Kidney (tissue), 14 donors: Measurements from ENCODE around the gene SMAD6. TPM values are rescaled to one million over a fixed set of nuclear protein-coding genes. Genes with fewer than 3 reads are reported as not detected.
A peak's percentile ranks its signal among the peaks of the same experiment; 100 is the strongest.

Source experiments
- DNase-seq, 5 donors: peaks; one replicate each; pipeline ENCODE4 v3.0.0-alpha.2; 2013 to 2020
- FAIRE-seq: peaks from 2 replicates; lab custom pipeline; 2012; peaks lifted over from hg19 to GRCh38; lab: Jason Lieb, UNC
- H3K27ac ChIP-seq, 2 donors: one replicate each; pipeline ENCODE4 v1.7.0; 2013; ENCODE audit warnings: low read depth in 2 of 2, low read length in 2 of 2, inconsistent platforms in 1 of 2
- H3K27me3 ChIP-seq: one replicate; pipeline ENCODE4 v1.7.1; 2013; ENCODE audit warnings: low read length, inconsistent platforms; ENCODE audit not compliant: control insufficient read depth, insufficient read depth
- H3K36me3 ChIP-seq, 3 donors: one replicate each; pipeline versions ENCODE4 v1.7.0 to v1.7.1; 2013; ENCODE audit warnings: low read length in 3 of 3, control low read depth in 1 of 3, inconsistent platforms in 1 of 3; ENCODE audit not compliant: insufficient read depth in 3 of 3, control insufficient read depth in 2 of 3
- H3K4me1 ChIP-seq, 3 donors: one replicate each; pipeline versions ENCODE4 v1.7.0 to v1.7.1; 2013; ENCODE audit warnings: low read length in 3 of 3, inconsistent platforms in 1 of 3, low read depth in 1 of 3; ENCODE audit not compliant: control insufficient read depth in 2 of 3, insufficient read depth in 2 of 3
- H3K4me3 ChIP-seq, 3 donors: one replicate each; pipeline versions ENCODE4 v1.7.0 to v1.8.1; 2013; ENCODE audit warnings: low read length in 3 of 3, control low read depth in 1 of 3, inconsistent platforms in 1 of 3
- H3K9ac ChIP-seq, 3 donors: one replicate each; pipeline versions ENCODE4 v1.7.0 to v1.7.1; 2013; ENCODE audit warnings: low read length in 3 of 3, control low read depth in 1 of 3, inconsistent platforms in 1 of 3
- H3K9me3 ChIP-seq, 3 donors: one replicate each; pipeline versions ENCODE4 v1.7.0 to v1.7.1; 2013; ENCODE audit warnings: low read length in 3 of 3, control low read depth in 1 of 3, inconsistent platforms in 1 of 3; ENCODE audit not compliant: control insufficient read depth in 2 of 3, insufficient read depth in 1 of 3
- intact Hi-C: fragments of 100-400 bp; cut with DNase I; formaldehyde crosslinking; loops from one replicate; pipeline ENCODE4 v1.11.1; 2022
- polyA plus RNA-seq: library from polyadenylated mRNA; stranded (reverse); fragments of 350-450 nt; fragmentation: Illumina TruSeq; extraction: RNeasy Lipid Tissue Mini Kit (QIAGEN cat#74804); gene quantifications from one replicate; pipeline ENCODE4 v1.2.3, GENCODE V29; 2014; ENCODE audit warnings: low read depth, low replicate concordance; ENCODE audit not compliant: insufficient read depth
- total RNA-seq: library from RNA; stranded (reverse); fragmentation: NEBNext Ultra II Directional; extraction: Animal tissue kit (Norgen Biotek cat#: 25700); gene quantifications from one replicate; pipeline ENCODE4 v1.2.1, GENCODE V29; 2021
- TF ChIP-seq, protein P1 (sequence below): IDR thresholded peaks from 3 replicates; pipeline ENCODE4 v1.5.1; 2012; ENCODE audit warnings: mild to moderate bottlenecking, moderate library complexity, borderline replicate concordance; ENCODE audit not compliant: insufficient read depth; ENCODE audit errors: extremely low read depth
- donor health status: control.
- donor health status: control.
- donor health status: control.
- donor health status: control.
- donor health status: control.
- donor health status: DM: yes; HTN: yes; CAD: no.
- donor health status: Normal renal cell carcinoma (clear cell type).

SMAD6 gene
- total and polyA plus RNA-seq, 2 donors from 2014 or later = 15.4 to 23.0 TPM

DNA sequence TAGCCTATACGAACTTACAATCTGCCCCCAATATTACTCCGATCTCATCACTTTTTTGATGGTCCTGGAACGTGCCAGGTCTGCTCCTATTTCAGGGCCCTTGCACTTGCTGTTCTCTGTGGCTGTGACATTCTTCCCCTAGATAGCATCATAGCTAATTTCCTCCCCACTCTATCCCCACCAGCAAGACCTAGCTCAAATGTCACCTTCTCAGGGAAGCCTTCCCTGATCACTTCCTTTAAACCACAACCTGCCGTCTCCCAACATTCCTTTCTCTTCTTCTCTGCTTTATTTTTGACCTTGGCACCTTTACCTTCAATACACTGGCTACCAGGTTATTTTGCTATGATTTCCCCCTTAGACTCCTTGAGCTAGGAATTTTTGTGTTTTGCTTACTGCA, 5.3 kb upstream of the SMAD6 start:
- Histone ChIP-seq H3K4me3 (no peak overlapping the region), H3K27me3 (no peaks in the 10 kb centered on the region), H3K9ac (no peak overlapping the region), H3K36me3 (no peaks in the 10 kb centered on the region), H3K27ac (no peak overlapping the region), H3K4me1 (peaks cover 0 to 3% (median 3%) of the 10 kb centered on the region in 3 donors), H3K9me3 (no peaks in the 10 kb centered on the region)
- intact Hi-C loops = loop anchor here (10.0 kb wide), 1 partner anchor 72 kb away; no protein-coding TSS in a partner anchor
- no peak for DNase-seq
- FAIRE-seq = no peak
- TF ChIP-seq, protein P1, sequence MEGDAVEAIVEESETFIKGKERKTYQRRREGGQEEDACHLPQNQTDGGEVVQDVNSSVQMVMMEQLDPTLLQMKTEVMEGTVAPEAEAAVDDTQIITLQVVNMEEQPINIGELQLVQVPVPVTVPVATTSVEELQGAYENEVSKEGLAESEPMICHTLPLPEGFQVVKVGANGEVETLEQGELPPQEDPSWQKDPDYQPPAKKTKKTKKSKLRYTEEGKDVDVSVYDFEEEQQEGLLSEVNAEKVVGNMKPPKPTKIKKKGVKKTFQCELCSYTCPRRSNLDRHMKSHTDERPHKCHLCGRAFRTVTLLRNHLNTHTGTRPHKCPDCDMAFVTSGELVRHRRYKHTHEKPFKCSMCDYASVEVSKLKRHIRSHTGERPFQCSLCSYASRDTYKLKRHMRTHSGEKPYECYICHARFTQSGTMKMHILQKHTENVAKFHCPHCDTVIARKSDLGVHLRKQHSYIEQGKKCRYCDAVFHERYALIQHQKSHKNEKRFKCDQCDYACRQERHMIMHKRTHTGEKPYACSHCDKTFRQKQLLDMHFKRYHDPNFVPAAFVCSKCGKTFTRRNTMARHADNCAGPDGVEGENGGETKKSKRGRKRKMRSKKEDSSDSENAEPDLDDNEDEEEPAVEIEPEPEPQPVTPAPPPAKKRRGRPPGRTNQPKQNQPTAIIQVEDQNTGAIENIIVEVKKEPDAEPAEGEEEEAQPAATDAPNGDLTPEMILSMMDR = no peak

DNA sequence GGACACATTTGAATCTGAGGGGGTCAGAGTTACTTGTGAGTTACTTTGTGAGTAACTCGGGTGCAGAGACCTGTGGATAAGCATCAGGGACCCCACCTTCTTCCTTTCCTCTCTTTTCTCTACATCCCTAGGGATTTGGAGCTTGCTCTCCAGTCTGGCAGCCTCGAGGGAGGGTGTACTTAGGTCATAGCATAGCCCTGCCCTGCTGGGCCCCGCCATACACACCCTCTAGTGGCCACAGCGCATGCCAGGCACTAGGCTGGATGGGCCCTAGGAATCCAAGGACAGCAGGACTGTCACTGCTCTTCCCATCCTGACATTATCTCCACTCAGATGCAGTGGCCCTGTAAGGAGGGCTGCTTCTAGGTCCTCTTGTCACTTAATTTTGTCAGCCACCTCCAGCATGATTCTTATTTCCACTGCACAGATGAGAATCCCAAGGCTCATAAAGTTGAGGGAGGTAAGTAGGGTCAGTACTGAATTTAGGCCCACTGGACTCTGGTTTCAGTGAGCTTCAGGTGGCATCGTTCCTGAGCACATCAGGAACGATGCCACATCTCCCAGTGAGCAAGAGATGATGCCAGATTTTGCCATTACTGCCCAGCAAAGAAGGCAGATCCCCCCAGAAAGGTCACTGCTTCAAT, 3.6 kb upstream of the SMAD6 start:
- H3K4me1 ChIP-seq = peaks cover 0 to 3% (median 3%) of the 10 kb centered on the region in 3 donors
- intact Hi-C loops = loop anchor here (10.0 kb wide), 1 partner anchor 74 kb away; no protein-coding TSS in a partner anchor
- TF ChIP-seq, protein P1 = peak; percentile 89
- no peak overlapping the region for H3K9ac ChIP-seq
- H3K9me3 ChIP-seq = no peaks in the 10 kb centered on the region
- no peaks in the 10 kb centered on the region for H3K36me3 ChIP-seq
- no peak overlapping the region for H3K4me3 ChIP-seq
- no peaks in the 10 kb centered on the region for H3K27me3 ChIP-seq
- FAIRE-seq (no peak), DNase-seq (peak; percentile 75 to 84 (median 81))
- no peak overlapping the region for H3K27ac ChIP-seq

DNA sequence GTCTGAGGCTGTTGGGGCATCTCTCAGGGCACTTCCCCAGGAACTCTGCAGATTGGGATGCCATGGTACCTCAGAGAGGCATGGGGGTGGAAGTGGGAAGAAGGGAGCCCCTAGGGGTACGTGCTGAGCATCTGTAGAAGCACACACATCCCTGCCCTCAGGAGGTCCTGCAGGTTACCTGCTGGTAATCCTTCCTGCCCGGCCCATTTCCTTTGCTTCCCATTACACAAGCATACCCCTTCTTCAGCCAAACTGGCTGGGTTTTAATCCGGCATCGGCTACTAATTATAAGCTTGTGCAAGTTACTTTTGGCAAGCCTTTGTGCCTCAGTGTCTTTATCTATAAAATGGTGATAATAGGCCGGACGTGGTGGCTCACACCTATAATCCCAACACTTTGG, 3.1 kb upstream of the SMAD6 start:
- DNase-seq = no peak
- FAIRE-seq = no peak
- TF ChIP-seq, protein P1 = no peak
- Histone ChIP-seq H3K4me3 (no peak overlapping the region), H3K27me3 (no peaks in the 10 kb centered on the region), H3K27ac (no peak overlapping the region), H3K9ac (no peak overlapping the region), H3K4me1 (peaks cover under 1 to 3% (median 3%) of the 10 kb centered on the region in 3 donors), H3K9me3 (no peaks in the 10 kb centered on the region), H3K36me3 (no peaks in the 10 kb centered on the region)
- intact Hi-C loops = loop anchor here (10.0 kb wide), 1 partner anchor 74 kb away; no protein-coding TSS in a partner anchor
